ENCODE measurements around the gene CBX6. TPM values are rescaled to one million over a fixed set of nuclear protein-coding genes. Genes with fewer than 3 reads are reported as not detected.

CBX6 gene
- polyA plus RNA-seq, 1 donor (not counting 4 experiments of a cell fraction or from before 2014, with no cell fraction given) = 4.1 TPM

DNA sequence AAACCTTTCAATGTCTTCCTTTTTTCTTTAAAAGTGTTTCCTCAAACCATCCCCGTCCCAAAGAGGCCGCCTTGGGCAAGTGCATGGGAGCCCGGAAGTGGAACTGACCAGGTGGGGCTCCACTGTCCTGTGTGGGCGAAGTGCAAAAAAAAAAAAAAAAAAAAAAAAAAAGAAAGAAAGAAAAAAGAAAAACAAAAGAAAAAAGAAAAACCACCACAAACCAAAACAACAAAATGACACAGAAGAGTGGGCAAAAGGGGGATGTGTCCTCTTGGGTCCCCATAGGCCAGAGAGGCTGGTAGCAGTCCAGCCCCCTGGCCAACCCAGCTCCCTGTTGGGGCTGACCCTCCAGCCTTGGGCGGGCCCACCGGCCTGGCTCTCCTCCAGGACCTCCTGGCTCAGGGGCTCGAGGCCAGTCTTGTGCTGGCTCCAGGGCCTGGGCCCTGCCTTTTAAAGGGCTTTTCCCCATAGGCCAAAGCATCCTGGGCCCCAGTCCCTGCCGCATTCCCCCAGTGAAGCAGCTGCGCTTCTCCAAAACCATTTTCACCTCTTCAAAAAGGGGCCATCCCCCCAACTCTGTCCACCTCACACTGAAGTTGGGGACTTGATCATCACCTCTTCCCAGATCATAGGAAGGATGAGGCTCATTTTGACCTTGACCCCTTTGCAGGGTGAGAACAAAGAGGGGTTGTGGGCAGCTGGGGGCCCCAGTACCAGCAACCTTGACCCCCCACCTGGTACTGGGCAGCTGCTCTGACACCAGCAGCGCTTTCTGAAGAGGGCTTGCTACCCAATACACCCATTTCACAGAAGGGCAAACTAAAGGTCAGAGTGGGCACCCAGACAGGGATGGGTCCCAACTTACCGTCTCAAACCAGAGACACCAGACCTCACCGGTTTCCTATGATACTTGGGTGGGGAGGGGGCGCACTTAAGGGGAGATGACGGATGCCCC is 9.4 kb downstream of the CBX6 start:
- DNase-seq (ENCODE audit: low read depth, low spot score) = no peak
- H3K9me3 ChIP-seq (ENCODE audit: control insufficient read depth, low read depth, low read length) = no peaks in the 10 kb centered on the region
- H3K4me1 ChIP-seq (ENCODE audit: control insufficient read depth, extremely low read depth, insufficient read depth, low read length) = peaks cover 8% of the 10 kb centered on the region
- no peaks in the 10 kb centered on the region for H3K36me3 ChIP-seq (ENCODE audit: control insufficient read depth in 2 of 2, extremely low read depth in 1 of 2, insufficient read depth in 2 of 2, low read length in 2 of 2)
- H3K9ac ChIP-seq (ENCODE audit: control insufficient read depth, extremely low read depth, insufficient read depth, low read length) = no peak overlapping the region
- H4K20me1 ChIP-seq (ENCODE audit: control insufficient read depth, extremely low read depth, insufficient read depth, low read length) = no peaks in the 10 kb centered on the region
- H3K9me1 ChIP-seq (ENCODE audit: control insufficient read depth, extremely low read depth, insufficient read depth, low read length) = no peaks in the 10 kb centered on the region
- no peak overlapping the region for H3K4me3 ChIP-seq (ENCODE audit: control insufficient read depth in 2 of 3, extremely low read depth in 1 of 3, insufficient read depth in 2 of 3, low read depth in 1 of 3, low read length in 3 of 3)
- TF ChIP-seq, protein P1, sequence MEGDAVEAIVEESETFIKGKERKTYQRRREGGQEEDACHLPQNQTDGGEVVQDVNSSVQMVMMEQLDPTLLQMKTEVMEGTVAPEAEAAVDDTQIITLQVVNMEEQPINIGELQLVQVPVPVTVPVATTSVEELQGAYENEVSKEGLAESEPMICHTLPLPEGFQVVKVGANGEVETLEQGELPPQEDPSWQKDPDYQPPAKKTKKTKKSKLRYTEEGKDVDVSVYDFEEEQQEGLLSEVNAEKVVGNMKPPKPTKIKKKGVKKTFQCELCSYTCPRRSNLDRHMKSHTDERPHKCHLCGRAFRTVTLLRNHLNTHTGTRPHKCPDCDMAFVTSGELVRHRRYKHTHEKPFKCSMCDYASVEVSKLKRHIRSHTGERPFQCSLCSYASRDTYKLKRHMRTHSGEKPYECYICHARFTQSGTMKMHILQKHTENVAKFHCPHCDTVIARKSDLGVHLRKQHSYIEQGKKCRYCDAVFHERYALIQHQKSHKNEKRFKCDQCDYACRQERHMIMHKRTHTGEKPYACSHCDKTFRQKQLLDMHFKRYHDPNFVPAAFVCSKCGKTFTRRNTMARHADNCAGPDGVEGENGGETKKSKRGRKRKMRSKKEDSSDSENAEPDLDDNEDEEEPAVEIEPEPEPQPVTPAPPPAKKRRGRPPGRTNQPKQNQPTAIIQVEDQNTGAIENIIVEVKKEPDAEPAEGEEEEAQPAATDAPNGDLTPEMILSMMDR (optimal IDR thresholded peaks at IDR 0.05 in 1 of 3, IDR thresholded peaks at IDR 0.05 in 1 of 3, conservative IDR thresholded peaks at IDR 0.05 in 1 of 3; ENCODE audit: extremely low read depth in 1 of 3, insufficient read depth in 2 of 3, low read length in 3 of 3) = no peak
- TF ChIP-seq EZH2 (IDR thresholded peaks at IDR 0.05; ENCODE audit: low read length) = no peak
- H3K27me3 ChIP-seq (ENCODE audit: control insufficient read depth, extremely low read depth, insufficient read depth, low read length) = no peaks in the 10 kb centered on the region
- H3K4me2 ChIP-seq (ENCODE audit: control insufficient read depth, extremely low read depth, insufficient read depth, low read depth, low read length) = no peak overlapping the region
- no peak overlapping the region for H2AFZ ChIP-seq (ENCODE audit: control insufficient read depth, low read length)
- no peak overlapping the region for H3K27ac ChIP-seq (ENCODE audit: control insufficient read depth, insufficient read depth, low read length)
- dilution Hi-C loops (cut with MboI; ENCODE audit: extremely low pct_ligation_motif_present, low sequenced_read_pairs) = no loop called here
- no peaks in the 10 kb centered on the region for H3K79me2 ChIP-seq (ENCODE audit: control insufficient read depth, insufficient read depth, low read length)
- no peak for FAIRE-seq

DNA sequence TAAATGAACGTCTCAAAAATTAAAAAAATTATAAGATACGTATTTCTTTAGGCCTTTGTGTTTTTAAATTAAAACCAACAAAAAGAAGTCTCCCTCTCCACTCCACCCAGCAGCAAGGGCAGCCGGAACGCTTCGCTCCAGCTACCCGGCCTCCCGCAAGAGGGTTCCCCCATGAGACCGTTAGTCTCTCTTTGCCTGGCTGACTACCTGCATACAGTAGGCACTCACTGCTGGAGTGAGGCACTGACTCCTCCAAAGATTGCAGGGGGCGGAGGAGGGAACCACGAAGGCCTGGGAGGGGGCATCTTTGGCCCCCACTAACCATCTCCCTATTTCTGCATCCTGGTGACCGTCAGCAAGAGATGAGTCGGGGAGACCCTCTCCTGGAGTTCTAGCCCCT is 10.1 kb downstream of the CBX6 start:
- DNase-seq (ENCODE audit: low read depth, low spot score) (no peak), FAIRE-seq (no peak)
- TF ChIP-seq, protein P1 (optimal IDR thresholded peaks at IDR 0.05 in 1 of 3, IDR thresholded peaks at IDR 0.05 in 1 of 3, conservative IDR thresholded peaks at IDR 0.05 in 1 of 3; ENCODE audit: extremely low read depth in 1 of 3, insufficient read depth in 2 of 3, low read length in 3 of 3) = no peak
- TF ChIP-seq EZH2 (IDR thresholded peaks at IDR 0.05; ENCODE audit: low read length) = no peak
- Histone ChIP-seq H3K27ac (ENCODE audit: control insufficient read depth, insufficient read depth, low read length) (no peak overlapping the region), H3K36me3 (ENCODE audit: control insufficient read depth in 2 of 2, extremely low read depth in 1 of 2, insufficient read depth in 2 of 2, low read length in 2 of 2) (no peaks in the 10 kb centered on the region), H2AFZ (ENCODE audit: control insufficient read depth, low read length) (no peak overlapping the region), H3K27me3 (ENCODE audit: control insufficient read depth, extremely low read depth, insufficient read depth, low read length) (no peaks in the 10 kb centered on the region), H3K4me1 (ENCODE audit: control insufficient read depth, extremely low read depth, insufficient read depth, low read length) (peaks cover 8% of the 10 kb centered on the region), H3K4me2 (ENCODE audit: control insufficient read depth, extremely low read depth, insufficient read depth, low read depth, low read length) (no peak overlapping the region), H3K9me3 (ENCODE audit: control insufficient read depth, low read depth, low read length) (no peaks in the 10 kb centered on the region), H3K9me1 (ENCODE audit: control insufficient read depth, extremely low read depth, insufficient read depth, low read length) (no peaks in the 10 kb centered on the region), H3K9ac (ENCODE audit: control insufficient read depth, extremely low read depth, insufficient read depth, low read length) (no peak overlapping the region), H3K4me3 (ENCODE audit: control insufficient read depth in 2 of 3, extremely low read depth in 1 of 3, insufficient read depth in 2 of 3, low read depth in 1 of 3, low read length in 3 of 3) (no peak overlapping the region), H3K79me2 (ENCODE audit: control insufficient read depth, insufficient read depth, low read length) (no peaks in the 10 kb centered on the region), H4K20me1 (ENCODE audit: control insufficient read depth, extremely low read depth, insufficient read depth, low read length) (no peaks in the 10 kb centered on the region)
- dilution Hi-C loops (cut with MboI; ENCODE audit: extremely low pct_ligation_motif_present, low sequenced_read_pairs) = no loop called here
